H1 (cell line): Measurements from ENCODE around the gene PPP2R2B.

Experiments used
- GABPA ChIP-seq: IDR thresholded peaks from 2 replicates; pipeline ENCODE4 v1.6.1; 2011; ENCODE audit warnings: mild to moderate bottlenecking, low read length, moderate library complexity, borderline replicate concordance; ENCODE audit not compliant: insufficient read depth
- GTF2F1 ChIP-seq: IDR thresholded peaks from 2 replicates; pipeline ENCODE4 v1.6.1; 2012; ENCODE audit warnings: low read depth, low read length, improper control_type of control experiment, borderline replicate concordance
- JUN ChIP-seq: IDR thresholded peaks from 2 replicates; pipeline ENCODE4 v1.6.1; 2011; ENCODE audit warnings: low read depth, mild to moderate bottlenecking, improper control_type of control experiment, low read length
- POLR2A ChIP-seq, 2 experiments: IDR thresholded peaks; 1 replicate in 1 of 2; 2 replicates in 1 of 2; pipeline ENCODE4 v1.6.1; 2011; ENCODE audit warnings: low read depth in 2 of 2, low read length in 2 of 2, mild to moderate bottlenecking in 2 of 2; ENCODE audit errors: control extremely low read depth in 1 of 2
- SUZ12 ChIP-seq: fragments of 200-600 bp; sonication (generic); IDR thresholded peaks from 2 replicates; pipeline ENCODE4 v1.6.1; 2012; ENCODE audit warnings: mild to moderate bottlenecking, inconsistent platforms, low read length, moderate library complexity, mixed read lengths
- TAF1 ChIP-seq: IDR thresholded peaks from 2 replicates; pipeline ENCODE4 v1.6.1; 2011; ENCODE audit warnings: mild to moderate bottlenecking, low read depth, low read length
- TBP ChIP-seq: IDR thresholded peaks from 2 replicates; pipeline ENCODE4 v1.6.1; 2011; ENCODE audit warnings: low read depth, low read length, improper control_type of control experiment
- TF ChIP-seq, protein P1 (sequence below), 3 experiments: IDR thresholded peaks; 1 replicate in 2 of 3; 2 replicates in 1 of 3; pipeline versions ENCODE4 v1.5.1 to v1.6.1; 2011; ENCODE audit warnings: low read length in 3 of 3, mild to moderate bottlenecking in 3 of 3, inconsistent platforms in 2 of 3, low read depth in 1 of 3, moderate library complexity in 1 of 3; ENCODE audit not compliant: insufficient read depth in 1 of 3; ENCODE audit errors: control extremely low read depth in 1 of 3

DNA sequence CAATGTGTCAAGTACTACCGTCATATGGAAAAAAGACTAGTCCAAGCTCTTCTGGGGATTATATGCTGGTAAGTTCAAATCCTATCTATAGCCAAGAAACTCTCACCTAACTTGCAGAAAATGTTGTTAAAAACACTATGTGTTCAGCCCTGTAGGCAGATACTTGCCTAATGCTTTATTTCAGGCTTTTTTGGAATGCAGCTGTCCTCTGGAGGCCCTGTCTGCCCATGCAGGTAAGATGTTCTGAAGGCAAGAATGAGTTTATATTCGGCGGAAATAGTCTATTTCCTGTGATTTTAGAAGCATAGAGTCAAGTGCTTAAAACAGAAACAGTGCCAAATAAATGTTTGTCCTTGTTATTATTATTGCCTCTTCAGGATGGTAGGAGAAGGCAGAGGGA lies 34.3 kb upstream of the PPP2R2B start:
- TF ChIP-seq, protein P1, sequence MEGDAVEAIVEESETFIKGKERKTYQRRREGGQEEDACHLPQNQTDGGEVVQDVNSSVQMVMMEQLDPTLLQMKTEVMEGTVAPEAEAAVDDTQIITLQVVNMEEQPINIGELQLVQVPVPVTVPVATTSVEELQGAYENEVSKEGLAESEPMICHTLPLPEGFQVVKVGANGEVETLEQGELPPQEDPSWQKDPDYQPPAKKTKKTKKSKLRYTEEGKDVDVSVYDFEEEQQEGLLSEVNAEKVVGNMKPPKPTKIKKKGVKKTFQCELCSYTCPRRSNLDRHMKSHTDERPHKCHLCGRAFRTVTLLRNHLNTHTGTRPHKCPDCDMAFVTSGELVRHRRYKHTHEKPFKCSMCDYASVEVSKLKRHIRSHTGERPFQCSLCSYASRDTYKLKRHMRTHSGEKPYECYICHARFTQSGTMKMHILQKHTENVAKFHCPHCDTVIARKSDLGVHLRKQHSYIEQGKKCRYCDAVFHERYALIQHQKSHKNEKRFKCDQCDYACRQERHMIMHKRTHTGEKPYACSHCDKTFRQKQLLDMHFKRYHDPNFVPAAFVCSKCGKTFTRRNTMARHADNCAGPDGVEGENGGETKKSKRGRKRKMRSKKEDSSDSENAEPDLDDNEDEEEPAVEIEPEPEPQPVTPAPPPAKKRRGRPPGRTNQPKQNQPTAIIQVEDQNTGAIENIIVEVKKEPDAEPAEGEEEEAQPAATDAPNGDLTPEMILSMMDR (IDR thresholded peaks at IDR 0.05; ENCODE audit: control extremely low read depth in 1 of 3, insufficient read depth in 1 of 3, low read depth in 1 of 3, low read length in 3 of 3), result no peak
- TF ChIP-seq JUN, result no peak
- TF ChIP-seq TAF1, result no peak
- no peak for TF ChIP-seq GTF2F1
- TF ChIP-seq SUZ12, result no peak
- no peak for TF ChIP-seq TBP
- no peak for TF ChIP-seq POLR2A (IDR thresholded peaks at IDR 0.05; ENCODE audit: control extremely low read depth in 1 of 2, low read depth in 2 of 2, low read length in 2 of 2)
- TF ChIP-seq GABPA, result no peak
